ENCODE data around the gene KCNH8.

Gene KCNH8

DNA sequence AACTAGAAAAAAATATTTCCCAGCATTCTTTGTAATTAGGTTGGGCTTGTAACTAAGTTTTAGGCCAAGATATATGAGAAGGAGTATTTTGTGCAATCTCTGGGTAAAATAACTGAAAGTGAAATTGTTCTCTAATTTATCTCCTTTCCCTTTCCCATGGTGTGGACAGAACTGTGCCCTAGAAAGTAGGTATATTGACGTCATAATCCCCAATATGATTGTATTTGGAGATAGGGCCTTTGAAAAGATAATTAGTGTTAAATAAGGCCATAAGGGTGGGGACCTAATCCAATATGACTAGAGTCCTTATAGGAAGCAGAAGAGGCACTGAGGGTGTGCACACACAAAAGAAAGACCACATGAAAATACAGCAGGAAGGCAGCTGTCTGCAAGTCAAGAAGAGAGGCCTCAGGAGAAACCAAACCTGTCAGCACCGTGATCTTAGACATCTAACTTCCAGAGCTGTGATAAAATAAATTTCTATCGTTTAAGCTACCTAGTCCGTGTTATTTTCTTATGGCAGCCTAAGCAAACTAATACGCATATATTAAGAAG lies 106.6 kb downstream of the KCNH8 start:
- no peak for DNase-seq

DNA sequence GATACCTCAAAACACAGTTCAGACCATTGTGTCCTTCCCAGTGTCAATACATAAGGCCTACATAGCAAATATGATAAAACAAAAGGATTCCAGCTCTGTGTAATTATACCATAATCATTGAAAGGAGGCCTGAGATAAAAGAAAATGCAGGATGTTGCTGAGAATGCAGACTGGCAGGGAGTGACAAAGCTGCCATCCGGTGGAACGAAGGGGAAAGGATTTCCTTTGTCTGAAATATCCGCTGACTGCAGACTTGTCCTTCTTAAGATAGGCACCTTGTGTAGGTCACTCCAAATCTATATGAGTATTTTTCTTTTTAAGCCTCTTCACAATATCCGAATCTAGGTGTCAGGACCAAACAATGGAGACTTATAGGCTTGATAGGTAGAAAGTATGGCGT lies 108.0 kb downstream of the KCNH8 start:
- DNase-seq, result peak; percentile 9

DNA sequence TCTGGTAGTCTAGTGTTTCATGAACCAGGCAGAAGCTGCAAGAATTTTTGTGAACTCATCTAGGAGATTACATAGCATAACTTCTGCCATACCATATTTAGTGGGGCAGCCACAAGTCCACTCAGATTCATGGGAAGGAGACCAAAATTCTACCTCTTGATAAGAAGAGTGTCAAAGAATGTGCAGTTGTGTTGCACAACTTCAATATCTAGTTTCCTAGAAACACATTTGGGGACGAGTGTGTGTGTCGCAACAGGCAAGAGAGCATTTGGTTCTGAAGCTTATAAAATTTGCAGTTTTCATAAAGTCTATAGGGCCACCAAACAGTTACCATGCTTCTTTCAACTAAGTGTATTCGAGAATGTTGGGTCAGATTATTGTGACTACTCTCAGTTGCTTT lies 115.3 kb downstream of the KCNH8 start:
- DNase-seq, result no peak

DNA sequence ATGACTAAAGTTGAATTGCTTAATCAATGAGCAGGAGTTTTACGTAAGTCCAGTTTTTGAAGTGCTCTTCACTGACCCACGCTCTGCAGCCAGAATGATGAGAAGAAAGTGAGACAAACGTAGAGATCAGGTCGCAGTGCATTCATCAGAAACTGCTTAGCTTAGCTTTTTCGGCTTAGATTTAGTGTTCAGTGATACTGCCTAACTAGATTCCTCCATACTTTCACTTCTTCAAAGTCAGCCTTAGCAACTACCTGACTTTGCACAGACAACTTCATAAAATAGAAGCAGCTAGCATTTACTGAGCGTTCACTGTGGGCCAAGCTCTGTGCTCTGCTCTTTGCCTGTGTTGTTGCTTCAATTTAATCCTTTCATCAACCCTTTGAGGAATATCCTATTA lies 116.1 kb downstream of the KCNH8 start:
- DNase-seq, result no peak

DNA sequence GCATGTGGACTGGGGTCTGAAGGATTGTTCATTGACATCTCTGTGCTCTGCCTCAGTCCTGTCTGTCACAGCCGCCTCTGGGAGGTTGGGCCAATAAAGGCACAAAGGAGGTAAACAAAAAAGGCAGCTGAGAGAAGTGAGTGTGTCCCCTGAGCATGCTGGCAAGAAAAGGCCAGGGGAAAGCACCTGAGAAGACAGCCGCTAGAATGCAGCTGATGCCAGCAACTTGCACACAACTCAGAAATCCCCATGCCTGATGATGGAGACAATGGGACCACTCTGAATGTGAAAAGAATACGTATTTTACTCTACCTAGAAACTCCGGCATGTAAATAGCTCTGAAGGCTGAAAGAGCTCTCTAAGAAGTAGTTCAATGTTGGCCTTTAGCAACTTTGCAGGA lies 118.7 kb downstream of the KCNH8 start:
- DNase-seq, result no peak

DNA sequence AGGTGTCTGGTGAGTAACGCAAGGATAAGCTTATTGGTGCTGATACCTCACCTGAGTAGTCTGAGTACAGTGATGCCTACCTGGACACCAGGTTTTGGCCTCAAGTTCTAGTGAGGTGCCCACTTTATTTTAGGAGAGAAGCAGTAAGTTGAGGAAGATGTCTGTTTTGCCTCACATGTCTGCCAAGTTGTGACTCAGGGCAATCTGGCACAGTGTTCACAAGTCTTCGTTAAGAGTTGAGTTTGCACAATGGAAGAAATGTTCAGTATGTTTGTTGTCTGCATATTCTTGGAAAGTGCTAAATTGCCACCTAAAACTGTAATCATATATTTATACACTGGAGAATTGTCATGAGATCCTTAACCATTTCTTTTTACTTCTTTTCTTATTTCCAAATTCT lies 122.2 kb downstream of the KCNH8 start:
- no peak for DNase-seq

DNA sequence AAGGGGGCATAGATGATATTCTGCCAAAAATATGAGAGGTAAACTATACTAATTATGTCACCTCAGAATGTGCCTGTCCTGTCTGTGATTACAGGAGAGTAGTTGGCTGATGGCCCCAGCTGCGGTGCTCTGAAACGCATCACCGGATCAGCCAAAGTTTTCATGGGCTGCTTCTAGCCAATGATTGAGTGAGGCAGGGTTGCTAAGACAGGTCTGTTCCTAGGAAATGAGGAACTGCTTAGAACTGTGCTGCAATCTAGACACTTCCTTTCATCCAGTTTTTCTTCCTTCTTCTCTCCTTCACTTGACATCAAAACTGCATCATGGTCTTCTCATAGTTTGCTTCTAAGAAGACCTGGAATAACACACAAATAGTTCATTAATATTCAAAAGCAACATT lies 124.0 kb downstream of the KCNH8 start:
- DNase-seq, result no peak

DNA sequence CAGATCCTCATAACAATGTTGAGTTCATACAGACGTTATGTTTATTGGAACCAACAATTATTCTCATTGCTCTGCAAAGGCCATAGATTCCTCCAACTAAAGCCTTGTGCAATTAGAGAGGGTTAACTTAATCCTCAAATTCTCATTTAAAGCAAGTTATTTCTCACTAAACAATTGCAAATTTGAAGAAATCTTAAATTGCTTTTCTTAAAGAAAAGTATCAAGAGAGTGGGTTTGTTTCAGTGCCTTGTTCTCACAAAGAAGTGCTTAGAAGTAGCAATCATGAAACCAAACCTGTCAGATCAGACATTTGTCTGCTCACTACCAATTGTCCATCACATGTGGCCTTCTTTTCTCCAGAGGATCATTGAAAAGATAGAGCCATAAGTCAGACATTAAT lies 124.8 kb downstream of the KCNH8 start:
- DNase-seq, result no peak

DNA sequence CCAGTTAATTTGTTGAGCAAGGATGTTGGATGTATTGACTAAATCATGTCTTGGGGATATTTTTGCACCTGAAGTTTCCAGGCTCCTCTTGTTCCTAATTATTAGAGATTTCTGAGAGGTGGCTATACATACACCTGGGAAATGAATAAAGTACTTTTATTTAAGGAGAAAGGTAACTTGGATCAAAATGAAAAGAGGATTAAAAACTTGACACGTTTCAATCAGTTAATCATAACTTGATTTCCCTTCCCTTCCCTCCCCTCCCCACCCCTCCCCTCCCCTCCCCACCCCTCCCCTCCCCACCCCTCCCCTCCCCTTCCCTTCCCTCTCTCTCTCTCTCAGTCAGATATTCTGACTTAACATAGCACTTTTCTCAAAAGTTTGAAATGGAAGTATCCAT lies 126.3 kb downstream of the KCNH8 start:
- no peak for DNase-seq

DNA sequence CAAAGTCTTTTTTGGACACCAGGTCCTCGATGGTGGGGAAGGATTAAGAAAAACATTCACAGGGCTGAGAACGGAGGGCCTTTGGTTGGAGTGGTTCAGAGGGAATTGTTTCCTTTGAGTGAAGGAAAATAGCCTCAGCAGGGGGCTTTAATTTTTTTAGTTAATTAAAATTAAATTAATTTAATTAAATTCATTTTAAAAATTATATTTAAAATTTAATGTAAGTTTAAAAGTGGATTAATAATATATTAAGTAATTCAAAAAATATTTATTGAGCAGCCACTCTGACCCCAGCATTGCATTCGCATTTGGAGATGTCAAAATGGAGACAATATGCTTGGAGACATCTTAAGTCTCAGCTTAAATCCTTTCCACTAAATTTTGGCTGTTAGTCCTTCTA lies 136.7 kb downstream of the KCNH8 start:
- DNase-seq, result no peak

DNA sequence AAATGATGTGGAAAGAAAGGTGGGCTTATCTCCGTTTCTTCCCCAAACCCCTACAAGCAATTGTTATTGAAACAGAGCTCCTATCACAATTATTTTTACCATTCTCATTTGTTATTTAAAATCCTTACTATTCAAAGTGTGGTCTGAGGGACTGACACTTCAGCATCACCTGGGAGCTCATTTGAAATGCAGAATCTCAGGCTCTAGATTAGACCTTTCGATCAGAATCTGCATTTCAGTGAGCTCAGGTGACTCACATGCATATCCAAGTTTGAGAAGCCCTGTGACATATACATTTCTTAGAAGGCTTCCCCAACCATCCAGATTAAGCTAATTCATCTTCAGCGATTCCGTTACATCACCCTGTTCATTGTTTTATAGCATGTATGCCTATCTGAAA lies 145.0 kb downstream of the KCNH8 start:
- no peak for DNase-seq

DNA sequence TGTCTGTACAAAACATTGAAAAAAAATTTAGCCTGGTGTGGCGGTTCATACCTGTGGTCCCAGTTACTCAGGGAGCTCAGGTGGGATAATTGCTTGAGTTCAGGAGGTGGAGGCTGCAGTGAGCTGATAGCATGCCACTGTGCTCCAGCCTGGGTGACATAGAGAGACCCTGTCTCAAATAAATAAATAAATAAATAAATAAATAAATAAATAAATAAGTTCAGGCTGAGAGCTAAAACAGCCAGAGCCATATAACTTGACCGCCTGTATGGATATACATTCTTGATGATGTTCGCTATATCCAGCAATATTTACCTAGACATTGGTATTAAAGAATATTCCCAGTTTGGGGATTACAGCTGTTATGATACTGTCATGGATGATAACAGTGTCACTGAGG lies 146.9 kb downstream of the KCNH8 start:
- no peak for DNase-seq

DNA sequence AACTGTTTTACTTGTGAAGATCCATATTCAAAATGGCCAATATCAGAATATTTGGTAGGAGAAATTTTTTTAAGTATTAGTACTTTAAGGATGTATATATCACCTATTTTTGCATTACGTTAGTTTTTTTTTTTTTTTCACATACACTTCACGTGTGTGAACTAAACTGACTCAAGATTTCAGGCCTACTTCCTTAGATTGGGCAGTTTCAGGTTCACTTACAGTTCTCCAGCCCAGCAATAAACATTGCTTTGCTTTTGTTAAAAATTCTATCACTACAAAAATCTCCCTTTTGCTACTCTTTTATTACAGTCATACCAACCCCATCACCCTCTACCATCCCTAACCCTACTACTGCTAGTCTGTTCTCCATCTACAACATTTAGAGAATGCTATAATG lies 183.6 kb downstream of the KCNH8 start:
- no peak for DNase-seq

DNA sequence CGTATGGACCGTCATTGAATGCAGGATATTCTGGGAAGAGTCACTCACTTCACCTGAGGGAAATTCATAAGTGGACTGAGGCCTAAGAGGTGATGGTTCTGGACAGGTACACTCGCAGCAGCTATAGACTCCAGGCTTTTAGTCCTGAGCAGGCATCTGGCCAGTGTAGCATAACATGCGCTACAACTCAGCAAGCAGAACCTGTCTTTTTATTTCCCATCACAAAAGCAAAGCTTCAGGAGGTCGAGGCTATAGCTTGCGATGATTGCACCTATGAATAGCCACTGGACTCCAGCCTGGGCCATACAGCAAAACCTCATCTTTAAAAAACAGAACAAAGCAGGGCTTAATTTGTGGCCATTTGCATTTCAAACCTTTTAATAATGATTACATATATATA lies 185.8 kb downstream of the KCNH8 start:
- DNase-seq, result no peak

DNA sequence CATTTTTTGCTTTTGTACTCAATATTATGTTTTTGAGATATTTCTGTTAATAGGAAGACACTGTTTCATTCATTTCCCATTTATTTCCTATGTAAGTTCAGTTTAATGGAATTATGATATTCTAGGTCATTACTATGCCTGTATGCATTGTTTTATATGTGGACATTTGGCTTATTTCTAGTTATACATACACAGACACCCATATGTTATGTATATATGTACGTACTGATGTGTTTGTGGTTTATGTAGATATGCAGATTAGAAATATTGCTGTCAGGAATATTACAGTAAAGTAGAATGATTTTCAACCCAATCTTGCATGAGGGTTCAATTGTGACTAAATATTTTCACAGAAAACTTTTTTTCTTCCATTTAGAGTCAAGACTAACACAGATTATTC lies 190.5 kb downstream of the KCNH8 start:
- DNase-seq, result no peak

DNA sequence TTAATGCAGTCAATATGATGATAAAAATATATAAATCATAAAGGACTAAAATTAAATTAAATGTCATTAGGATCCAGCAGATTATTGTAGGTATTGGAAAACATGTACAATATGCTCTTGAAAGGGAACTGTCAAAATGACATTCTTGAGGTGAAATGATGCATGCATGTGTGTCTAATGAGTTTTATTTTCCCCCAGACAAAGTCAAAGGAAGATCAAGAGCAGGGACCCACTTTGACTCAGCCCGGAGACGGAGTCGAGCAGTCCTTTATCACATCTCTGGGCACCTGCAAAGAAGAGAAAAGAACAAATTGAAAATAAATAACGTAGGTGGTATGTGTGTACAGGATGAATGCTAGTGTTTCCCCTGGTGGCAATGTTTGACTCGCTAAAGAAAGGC lies 194.1 kb downstream of the KCNH8 start:
- DNase-seq, result no peak

DNA sequence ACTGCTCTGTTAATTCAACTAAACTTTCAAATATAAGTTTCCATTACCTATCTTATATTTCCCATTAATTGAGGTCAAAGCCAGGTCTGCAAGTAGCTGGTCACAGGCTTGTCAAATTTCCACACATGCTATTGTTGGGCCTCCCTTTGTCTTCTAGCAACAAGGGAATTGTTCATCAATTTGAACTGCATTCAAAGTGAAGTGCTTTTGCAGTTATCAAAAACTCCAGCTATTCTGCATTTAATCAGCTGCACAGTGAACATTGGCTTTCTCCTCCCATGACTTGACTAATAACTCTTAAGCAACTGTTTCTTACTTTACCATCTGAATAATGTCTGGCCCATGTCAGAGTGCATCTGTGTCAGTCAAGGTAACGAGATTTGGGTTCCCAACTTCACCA lies 198.4 kb downstream of the KCNH8 start:
- DNase-seq, result no peak

DNA sequence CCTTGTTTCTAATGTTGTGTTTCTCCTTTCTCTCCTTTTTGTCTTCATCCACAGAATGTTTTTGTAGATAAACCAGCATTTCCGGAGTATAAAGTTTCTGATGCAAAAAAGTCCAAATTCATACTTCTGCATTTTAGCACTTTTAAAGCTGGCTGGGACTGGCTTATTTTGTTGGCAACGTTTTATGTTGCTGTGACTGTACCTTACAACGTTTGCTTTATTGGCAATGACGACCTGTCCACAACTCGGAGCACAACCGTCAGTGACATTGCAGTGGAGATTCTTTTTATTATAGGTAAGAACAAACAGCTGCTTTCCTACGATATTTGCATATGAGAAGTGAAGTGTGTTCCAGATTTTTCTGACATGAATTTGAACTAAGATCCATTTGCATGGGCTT lies 199.4 kb downstream of the KCNH8 start:
- DNase-seq, result no peak

DNA sequence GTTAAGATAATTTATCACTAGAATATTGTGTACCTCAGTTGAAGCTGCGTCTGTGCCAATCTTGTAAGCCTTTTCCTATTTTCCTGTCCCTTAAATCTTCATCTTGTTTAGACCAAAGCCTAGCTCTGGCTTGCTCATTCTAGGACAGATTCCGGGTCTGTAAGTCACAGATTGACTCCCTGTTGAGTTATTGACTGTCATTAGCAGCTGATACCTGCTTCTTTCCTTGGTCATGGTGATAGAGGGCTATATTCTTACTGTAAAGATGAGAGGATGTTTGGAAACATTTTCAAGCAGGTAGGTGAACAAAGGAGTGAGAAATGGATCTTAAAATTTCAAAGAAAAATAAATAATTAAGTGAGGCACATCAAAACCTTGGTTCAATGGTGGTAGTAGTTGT lies 200.2 kb downstream of the KCNH8 start:
- DNase-seq, result no peak

DNA sequence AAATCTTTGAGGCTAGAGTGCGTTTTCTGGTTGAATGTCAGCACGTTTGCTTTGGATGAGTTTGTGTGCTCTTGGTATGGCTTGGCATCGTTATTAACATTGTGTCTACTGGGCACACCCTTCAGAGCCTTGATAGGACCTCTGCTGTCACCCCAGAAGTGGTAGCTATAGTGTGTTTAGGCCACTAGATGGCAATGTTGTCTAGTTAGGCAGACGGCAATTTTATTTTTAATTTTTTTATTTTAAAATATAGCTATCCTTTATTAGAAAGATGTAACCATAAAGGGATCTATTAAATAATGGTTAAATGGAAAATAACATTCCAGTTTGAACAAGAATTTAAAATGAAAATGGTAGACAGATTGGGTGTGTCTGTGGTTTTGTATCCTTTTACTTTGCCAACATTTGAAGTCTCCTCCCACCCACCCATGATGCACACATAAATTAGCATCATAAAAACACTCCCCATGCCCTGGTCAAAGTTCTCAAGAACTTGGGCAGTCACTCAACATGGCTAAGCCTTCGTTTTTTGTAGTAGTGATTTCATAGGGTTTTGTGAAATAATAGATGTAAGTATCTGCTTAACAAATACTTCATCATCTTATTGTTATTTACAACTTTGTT lies 200.7 kb downstream of the KCNH8 start:
- no peak for DNase-seq

DNA sequence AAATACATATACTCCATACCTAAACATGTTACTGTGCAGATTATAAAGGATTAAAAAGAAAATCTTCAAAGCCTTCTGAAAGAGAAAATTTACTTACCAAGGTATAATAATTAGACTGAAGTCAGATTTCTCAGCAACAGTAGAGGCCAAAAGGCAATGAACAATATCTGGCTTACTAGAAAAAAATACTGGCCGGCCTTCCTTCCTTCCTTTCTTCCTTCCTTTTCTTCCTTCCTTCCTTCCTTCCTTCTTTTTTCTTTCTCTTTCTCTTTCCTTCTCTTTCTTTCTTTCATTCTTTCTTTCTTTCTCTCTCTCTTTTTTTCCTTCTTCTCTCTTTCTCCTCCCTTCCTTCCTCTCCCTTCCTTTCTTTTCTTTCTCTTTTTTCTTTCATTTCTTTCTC lies 209.6 kb downstream of the KCNH8 start:
- no peak for DNase-seq

DNA sequence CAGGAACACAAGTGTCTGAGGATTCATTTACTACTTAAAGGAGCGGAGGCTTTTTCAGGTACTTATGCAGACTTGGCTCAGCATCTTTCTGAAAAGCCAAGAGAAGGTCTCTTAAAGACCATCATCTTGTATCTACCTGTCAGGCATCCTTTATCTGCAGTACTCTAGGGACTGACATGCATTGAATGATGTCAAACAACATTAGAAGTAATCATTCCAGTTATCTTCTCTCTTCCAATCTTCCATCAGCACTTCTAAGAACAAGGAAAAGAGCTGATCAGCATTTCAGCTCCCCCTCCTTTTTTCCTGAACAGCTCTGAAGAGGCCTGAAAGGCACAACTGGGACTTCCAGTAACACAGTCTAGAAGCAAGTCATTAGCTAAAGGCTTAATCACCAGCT lies 214.8 kb downstream of the KCNH8 start:
- no peak for DNase-seq

DNA sequence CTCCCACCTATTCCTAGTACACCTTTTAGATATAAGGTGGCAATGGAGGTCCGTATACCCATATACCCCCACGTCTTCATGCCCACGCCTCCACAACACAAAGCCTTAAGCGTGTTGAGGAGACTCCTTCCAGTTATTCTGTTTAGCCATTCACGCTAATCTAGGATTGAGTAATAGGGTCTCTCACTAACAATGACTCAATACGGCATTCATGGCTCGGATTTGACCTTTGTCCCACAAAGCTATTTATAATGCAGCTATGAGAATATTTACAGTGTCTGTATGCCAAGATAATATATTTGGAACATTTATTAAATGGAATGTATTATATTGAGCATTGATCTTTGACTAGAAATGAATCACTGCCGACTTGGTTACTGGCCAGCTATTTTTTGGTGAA lies 215.8 kb downstream of the KCNH8 start:
- DNase-seq, result no peak

DNA sequence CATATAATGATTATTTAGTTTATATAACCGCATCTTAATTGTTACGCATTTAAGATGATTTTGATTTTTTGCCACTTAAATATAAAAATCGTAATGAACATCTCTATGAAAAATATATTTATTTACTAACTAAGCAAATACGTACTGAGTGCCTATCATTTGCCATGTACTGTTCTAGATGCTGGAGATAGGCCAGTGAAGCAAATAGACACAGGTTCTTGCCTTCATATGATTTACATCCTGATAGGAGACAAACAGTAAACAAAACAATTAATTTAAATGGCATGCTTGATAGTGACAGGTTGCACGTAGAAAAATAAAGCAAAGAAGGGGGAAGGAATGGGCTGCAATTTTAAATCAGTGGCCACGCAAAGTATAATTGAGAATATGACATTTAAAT lies 217.2 kb downstream of the KCNH8 start:
- DNase-seq, result no peak

DNA sequence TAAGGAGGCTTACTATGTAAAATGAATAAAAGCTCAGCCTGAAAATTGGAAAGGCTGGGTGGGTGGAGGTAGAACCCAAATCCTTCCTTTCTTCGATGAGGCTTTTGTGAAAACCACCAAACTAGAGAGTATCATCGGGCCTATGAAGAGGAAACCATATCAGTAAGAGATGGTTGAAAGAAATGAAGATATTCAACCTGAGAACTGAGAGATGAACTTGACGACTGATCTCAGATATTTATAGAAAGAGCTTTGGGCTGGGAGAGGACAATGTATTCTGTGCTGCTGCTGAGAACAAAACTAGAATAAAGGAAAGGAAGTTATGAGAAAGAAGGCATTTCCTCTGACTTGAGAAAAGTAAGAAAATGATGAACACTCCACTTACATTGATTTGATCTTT lies 236.6 kb downstream of the KCNH8 start:
- DNase-seq, result no peak

DNA sequence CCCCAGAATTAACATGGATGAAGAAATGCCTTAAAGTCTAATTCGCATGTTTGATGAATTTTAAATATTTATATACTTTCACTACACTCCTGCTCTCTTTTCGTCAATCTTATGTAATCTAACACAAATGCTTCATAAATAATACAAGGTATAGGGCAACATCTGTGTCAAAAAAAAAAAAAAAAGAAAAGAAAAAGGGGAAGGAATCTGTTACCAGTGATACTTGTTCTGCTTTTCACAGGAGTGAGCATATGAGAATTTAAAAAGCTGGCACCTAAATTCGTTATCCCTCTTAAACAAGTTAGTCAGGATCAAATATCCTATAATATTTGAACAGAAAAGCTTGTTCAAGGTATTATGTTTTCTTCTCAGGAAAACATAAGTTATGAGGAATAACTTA lies 243.8 kb downstream of the KCNH8 start:
- DNase-seq, result no peak
